Endothelial cell of umbilical vein (primary cell): ENCODE measurements around the gene DNAJB9.

ENCODE experiments used
- JUN ChIP-seq: IDR thresholded peaks from 2 replicates; pipeline ENCODE4 v1.6.1; 2011; ENCODE audit warnings: borderline replicate concordance, low read depth; ENCODE audit not compliant: insufficient read length, insufficient read depth
- MAX ChIP-seq: IDR thresholded peaks from 2 replicates; pipeline ENCODE4 v1.6.1; 2011; ENCODE audit not compliant: insufficient read depth, insufficient read length
- POLR2A ChIP-seq: IDR thresholded peaks from 2 replicates; pipeline ENCODE4 v1.6.1; 2012; ENCODE audit warnings: low read depth, mild to moderate bottlenecking, control low read depth, low read length
- TF ChIP-seq, protein P1 (sequence below), 2 donors: IDR thresholded peaks; 1 replicate in 1 of 2; 2 replicates in 1 of 2; pipeline ENCODE4 v1.5.1; 2011; ENCODE audit warnings: low read length in 2 of 2, mild to moderate bottlenecking in 2 of 2, moderate library complexity in 2 of 2, control low read depth in 1 of 2, inconsistent platforms in 1 of 2, low read depth in 1 of 2; ENCODE audit not compliant: insufficient read depth in 1 of 2; ENCODE audit errors: extremely low read depth in 1 of 2

- TF ChIP-seq, protein P1, sequence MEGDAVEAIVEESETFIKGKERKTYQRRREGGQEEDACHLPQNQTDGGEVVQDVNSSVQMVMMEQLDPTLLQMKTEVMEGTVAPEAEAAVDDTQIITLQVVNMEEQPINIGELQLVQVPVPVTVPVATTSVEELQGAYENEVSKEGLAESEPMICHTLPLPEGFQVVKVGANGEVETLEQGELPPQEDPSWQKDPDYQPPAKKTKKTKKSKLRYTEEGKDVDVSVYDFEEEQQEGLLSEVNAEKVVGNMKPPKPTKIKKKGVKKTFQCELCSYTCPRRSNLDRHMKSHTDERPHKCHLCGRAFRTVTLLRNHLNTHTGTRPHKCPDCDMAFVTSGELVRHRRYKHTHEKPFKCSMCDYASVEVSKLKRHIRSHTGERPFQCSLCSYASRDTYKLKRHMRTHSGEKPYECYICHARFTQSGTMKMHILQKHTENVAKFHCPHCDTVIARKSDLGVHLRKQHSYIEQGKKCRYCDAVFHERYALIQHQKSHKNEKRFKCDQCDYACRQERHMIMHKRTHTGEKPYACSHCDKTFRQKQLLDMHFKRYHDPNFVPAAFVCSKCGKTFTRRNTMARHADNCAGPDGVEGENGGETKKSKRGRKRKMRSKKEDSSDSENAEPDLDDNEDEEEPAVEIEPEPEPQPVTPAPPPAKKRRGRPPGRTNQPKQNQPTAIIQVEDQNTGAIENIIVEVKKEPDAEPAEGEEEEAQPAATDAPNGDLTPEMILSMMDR (IDR thresholded peaks at IDR 0.05; ENCODE audit: extremely low read depth in 1 of 2, insufficient read depth in 1 of 2, low read depth in 1 of 2, low read length in 2 of 2) = no peak
- TF ChIP-seq JUN (no peak), POLR2A (no peak), MAX (no peak)
Observed at GRCh38 chr7:108541478-108541877, 28.2 kb upstream of the DNAJB9 start.
